IPS-18a (cell line): ENCODE data around the gene GLRX5.
"Not testable (repeated sequence)": the region's sequence is repeated elsewhere in the genome, so short reads cannot be mapped to it uniquely, and the experiment has no call there.

ENCODE experiments used
- H3K27ac ChIP-seq: one replicate; pipeline ENCODE4 v1.5.1; 2013; ENCODE audit warnings: low read length
- H3K27me3 ChIP-seq: one replicate; pipeline ENCODE4 v1.6.1; 2013; ENCODE audit warnings: mild to moderate bottlenecking, low read length; ENCODE audit not compliant: control insufficient read depth, insufficient read depth
- H3K36me3 ChIP-seq: one replicate; pipeline ENCODE4 v1.6.1; 2013; ENCODE audit warnings: low read depth, low read length; ENCODE audit not compliant: control insufficient read depth
- H3K4me1 ChIP-seq: one replicate; pipeline ENCODE4 v1.6.1; 2013; ENCODE audit warnings: low read depth, low read length; ENCODE audit not compliant: control insufficient read depth
- H3K4me3 ChIP-seq: one replicate; pipeline ENCODE4 v1.5.1; 2013; ENCODE audit warnings: low read length
- H3K9ac ChIP-seq: one replicate; pipeline ENCODE4 v1.6.1; 2013; ENCODE audit warnings: mild to moderate bottlenecking, low read length, moderate library complexity
- H3K9me3 ChIP-seq: one replicate; pipeline ENCODE4 v1.6.1; 2013; ENCODE audit warnings: low read depth, low read length; ENCODE audit not compliant: control insufficient read depth

The GLRX5 gene

GRCh38 chr14:95500772-95501401, 34.0 kb upstream of the GLRX5 start:
- Histone ChIP-seq H3K27ac (no peak overlapping the region), H3K4me1 (no peaks in the 10 kb centered on the region), H3K36me3 (no peaks in the 10 kb centered on the region), H3K27me3 (no peaks in the 10 kb centered on the region), H3K9ac (no peak overlapping the region), H3K4me3 (no peak overlapping the region), H3K9me3 (no peaks in the 10 kb centered on the region)

- Histone ChIP-seq H3K9me3 (no peaks in the 10 kb centered on the region), H3K27ac (no peak overlapping the region), H3K27me3 (no peaks in the 10 kb centered on the region), H3K4me3 (no peak overlapping the region), H3K9ac (no peak overlapping the region), H3K4me1 (no peaks in the 10 kb centered on the region), H3K36me3 (no peaks in the 10 kb centered on the region)
These were observed 32.4 kb upstream of the GLRX5 start for GRCh38 chr14:95502381-95502950.

- Histone ChIP-seq H3K4me1 (no peaks in the 10 kb centered on the region), H3K9ac (no peak overlapping the region), H3K27ac (no peak overlapping the region)
These were observed 31.3 kb upstream of the GLRX5 start for GRCh38 chr14:95503365-95504134.

GRCh38 chr14:95504135-95505029, 30.5 kb upstream of the GLRX5 start:
- no peaks in the 10 kb centered on the region for H3K9me3 ChIP-seq
- no peaks in the 10 kb centered on the region for H3K4me1 ChIP-seq
- no peaks in the 10 kb centered on the region for H3K36me3 ChIP-seq
- H3K4me3 ChIP-seq = no peak overlapping the region
- H3K27ac ChIP-seq = no peak overlapping the region
- no peak overlapping the region for H3K9ac ChIP-seq
- H3K27me3 ChIP-seq = no peaks in the 10 kb centered on the region

More at GRCh38 chr14:95503365-95504134, 31.3 kb upstream of the GLRX5 start:
- H3K27me3 ChIP-seq = no peaks in the 10 kb centered on the region
- H3K9me3 ChIP-seq = no peaks in the 10 kb centered on the region
- H3K36me3 ChIP-seq = no peaks in the 10 kb centered on the region
- H3K4me3 ChIP-seq = no peak overlapping the region

GRCh38 chr14:95505030-95505589, 29.7 kb upstream of the GLRX5 start:
- Histone ChIP-seq H3K4me1 (no peaks in the 10 kb centered on the region), H3K4me3 (no peak overlapping the region), H3K36me3 (no peaks in the 10 kb centered on the region), H3K9ac (no peak overlapping the region), H3K27ac (no peak overlapping the region), H3K9me3 (no peaks in the 10 kb centered on the region), H3K27me3 (no peaks in the 10 kb centered on the region)

GRCh38 chr14:95507174-95507573, 27.7 kb upstream of the GLRX5 start:
- Histone ChIP-seq H3K27me3 (no peaks in the 10 kb centered on the region), H3K4me3 (no peak overlapping the region), H3K27ac (no peak overlapping the region), H3K9ac (no peak overlapping the region), H3K9me3 (no peaks in the 10 kb centered on the region), H3K36me3 (no peaks in the 10 kb centered on the region), H3K4me1 (no peaks in the 10 kb centered on the region)

GRCh38 chr14:95507701-95508103, 27.1 kb upstream of the GLRX5 start:
- no peak overlapping the region for H3K9ac ChIP-seq
- H3K9me3 ChIP-seq = no peaks in the 10 kb centered on the region
- no peak overlapping the region for H3K4me3 ChIP-seq
- no peaks in the 10 kb centered on the region for H3K27me3 ChIP-seq
- no peaks in the 10 kb centered on the region for H3K4me1 ChIP-seq
- no peaks in the 10 kb centered on the region for H3K36me3 ChIP-seq
- H3K27ac ChIP-seq = no peak overlapping the region

GRCh38 chr14:95508377-95508776, 26.5 kb upstream of the GLRX5 start:
- Histone ChIP-seq H3K9me3 (no peaks in the 10 kb centered on the region), H3K4me1 (no peaks in the 10 kb centered on the region), H3K9ac (no peak overlapping the region), H3K27ac (no peak overlapping the region), H3K27me3 (no peaks in the 10 kb centered on the region), H3K36me3 (no peaks in the 10 kb centered on the region), H3K4me3 (no peak overlapping the region)

- no peaks in the 10 kb centered on the region for H3K9me3 ChIP-seq
- no peaks in the 10 kb centered on the region for H3K36me3 ChIP-seq
- H3K4me1 ChIP-seq = peaks cover 2% of the 10 kb centered on the region
- peaks cover 2% of the 10 kb centered on the region for H3K27me3 ChIP-seq
- H3K4me3 ChIP-seq = no peak overlapping the region
- H3K9ac ChIP-seq = no peak overlapping the region
- H3K27ac ChIP-seq = no peak overlapping the region
These were observed 25.4 kb upstream of the GLRX5 start for GRCh38 chr14:95509495-95509894.

GRCh38 chr14:95510344-95510743, 24.5 kb upstream of the GLRX5 start:
- not testable (repeated sequence) for H3K27me3 ChIP-seq, H3K4me3 ChIP-seq, H3K9me3 ChIP-seq, H3K27ac ChIP-seq, H3K4me1 ChIP-seq, H3K9ac ChIP-seq, H3K36me3 ChIP-seq

- Histone ChIP-seq H3K9ac (no peak overlapping the region), H3K4me1 (peaks cover 14% of the 10 kb centered on the region), H3K9me3 (no peaks in the 10 kb centered on the region), H3K36me3 (no peaks in the 10 kb centered on the region), H3K27ac (no peak overlapping the region), H3K27me3 (peaks cover 11% of the 10 kb centered on the region), H3K4me3 (no peak overlapping the region)
These were observed 24.0 kb upstream of the GLRX5 start for GRCh38 chr14:95510804-95511203.
